Tibial artery (tissue), 4 donors: ENCODE data around the gene CD58.

ENCODE experiments used
- DNase-seq, 2 donors: peaks; one replicate each; pipeline ENCODE4 v3.0.0-alpha.2; 2019
- H3K27ac ChIP-seq, 2 donors: fragments of 200-600 bp; sonication (generic) in 1 of 2; 1 replicate in 1 of 2; 2 replicates in 1 of 2; pipeline ENCODE4 v1.5.1; 2018 to 2019; ENCODE audit warnings: mild to moderate bottlenecking in 1 of 2
- H3K27me3 ChIP-seq, 2 donors: fragments of 200-600 bp; sonication (generic) in 1 of 2; one replicate each; pipeline versions ENCODE4 v1.5.1 to v1.6.0; 2016 to 2019
- H3K36me3 ChIP-seq, 3 donors: fragments of 200-600 bp; sonication (generic) in 2 of 3; one replicate each; pipeline ENCODE4 v1.5.1; 2016 to 2019; ENCODE audit warnings: mild to moderate bottlenecking in 2 of 3
- H3K4me1 ChIP-seq, 4 donors: fragments of 200-600 bp; sonication (generic) in 2 of 4; 1 replicate in 3 of 4; 2 replicates in 1 of 4; pipeline ENCODE4 v1.5.1; 2016 to 2019
- H3K4me3 ChIP-seq, 2 donors: fragments of 200-600 bp; sonication (generic) in 1 of 2; 1 replicate in 1 of 2; 2 replicates in 1 of 2; pipeline ENCODE4 v1.5.1; 2018 to 2019; ENCODE audit warnings: mild to moderate bottlenecking in 2 of 2
- H3K9me3 ChIP-seq, 3 donors: fragments of 200-600 bp; sonication (generic) in 1 of 3; one replicate each; pipeline ENCODE4 v1.5.1; 2016 to 2019
- intact Hi-C: fragments of 100-400 bp; cut with DNase I; formaldehyde crosslinking; loops from one replicate; pipeline ENCODE4 v1.15.0; 2023; ENCODE audit warnings: low total_unique reads
- TF ChIP-seq, protein P1 (sequence below), 2 experiments: fragments of 200-600 bp in 1 of 2; fragments of 450-650 bp in 1 of 2; IDR thresholded peaks; one replicate each; pipeline ENCODE4 v1.5.1; 2017 to 2019; ENCODE audit warnings: antibody characterized with exemption in 2 of 2, mild to moderate bottlenecking in 1 of 2, moderate library complexity in 1 of 2

The CD58 gene

GRCh38 chr1:116554924-116555323 lies 15.9 kb downstream of the CD58 start:
- TF ChIP-seq, protein P1, sequence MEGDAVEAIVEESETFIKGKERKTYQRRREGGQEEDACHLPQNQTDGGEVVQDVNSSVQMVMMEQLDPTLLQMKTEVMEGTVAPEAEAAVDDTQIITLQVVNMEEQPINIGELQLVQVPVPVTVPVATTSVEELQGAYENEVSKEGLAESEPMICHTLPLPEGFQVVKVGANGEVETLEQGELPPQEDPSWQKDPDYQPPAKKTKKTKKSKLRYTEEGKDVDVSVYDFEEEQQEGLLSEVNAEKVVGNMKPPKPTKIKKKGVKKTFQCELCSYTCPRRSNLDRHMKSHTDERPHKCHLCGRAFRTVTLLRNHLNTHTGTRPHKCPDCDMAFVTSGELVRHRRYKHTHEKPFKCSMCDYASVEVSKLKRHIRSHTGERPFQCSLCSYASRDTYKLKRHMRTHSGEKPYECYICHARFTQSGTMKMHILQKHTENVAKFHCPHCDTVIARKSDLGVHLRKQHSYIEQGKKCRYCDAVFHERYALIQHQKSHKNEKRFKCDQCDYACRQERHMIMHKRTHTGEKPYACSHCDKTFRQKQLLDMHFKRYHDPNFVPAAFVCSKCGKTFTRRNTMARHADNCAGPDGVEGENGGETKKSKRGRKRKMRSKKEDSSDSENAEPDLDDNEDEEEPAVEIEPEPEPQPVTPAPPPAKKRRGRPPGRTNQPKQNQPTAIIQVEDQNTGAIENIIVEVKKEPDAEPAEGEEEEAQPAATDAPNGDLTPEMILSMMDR (IDR thresholded peaks at IDR 0.05) = no peak
- H3K9me3 ChIP-seq = no peaks in the 10 kb centered on the region
- H3K36me3 ChIP-seq = no peaks in the 10 kb centered on the region
- no peak for DNase-seq
- peaks cover 0 to 31% (median 8%) of the 10 kb centered on the region in 4 donors for H3K4me1 ChIP-seq
- intact Hi-C loops = no loop called here
- H3K4me3 ChIP-seq = no peak overlapping the region
- H3K27ac ChIP-seq = no peak overlapping the region
- no peaks in the 10 kb centered on the region for H3K27me3 ChIP-seq

- Histone ChIP-seq H3K27me3 (no peaks in the 10 kb centered on the region), H3K4me3 (no peak overlapping the region), H3K9me3 (no peaks in the 10 kb centered on the region), H3K27ac (no peak overlapping the region), H3K36me3 (no peaks in the 10 kb centered on the region), H3K4me1 (peaks cover 0 to 31% (median 8%) of the 10 kb centered on the region in 4 donors)
- TF ChIP-seq, protein P1 (IDR thresholded peaks at IDR 0.05) = no peak
- intact Hi-C loops = no loop called here
- DNase-seq = no peak
Measured at GRCh38 chr1:116553386-116554115, 17.3 kb downstream of the CD58 start.

GRCh38 chr1:116546354-116546977 lies 24.4 kb downstream of the CD58 start:
- Histone ChIP-seq H3K27me3 (no peaks in the 10 kb centered on the region), H3K36me3 (peaks cover 13 to 26% (median 25%) of the 10 kb centered on the region in 3 donors), H3K9me3 (no peaks in the 10 kb centered on the region), H3K4me1 (no peaks in the 10 kb centered on the region), H3K27ac (no peak overlapping the region), H3K4me3 (no peak overlapping the region)
- no peak for DNase-seq
- TF ChIP-seq, protein P1 (IDR thresholded peaks at IDR 0.05) = no peak
- intact Hi-C loops = no loop called here

DNA sequence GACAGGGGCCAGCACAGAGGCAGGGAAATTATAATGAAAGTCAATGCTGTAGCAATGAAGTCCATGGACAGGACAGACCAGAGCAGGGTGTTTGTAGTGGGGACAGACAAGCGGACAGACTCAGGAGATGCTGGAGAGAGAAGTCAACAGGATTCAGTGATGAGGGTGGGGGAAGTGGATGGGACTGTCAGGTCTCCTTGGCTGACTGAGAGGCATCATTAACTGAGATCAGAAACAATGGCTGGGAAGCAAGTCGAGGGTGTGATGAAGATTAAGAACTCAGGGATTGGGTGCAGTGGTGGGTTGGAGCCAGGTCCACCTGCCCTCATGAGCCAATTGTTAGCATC lies 25.5 kb downstream of the CD58 start:
- intact Hi-C loops = no loop called here
- no peaks in the 10 kb centered on the region for H3K9me3 ChIP-seq
- peaks cover 13 to 32% (median 27%) of the 10 kb centered on the region in 3 donors for H3K36me3 ChIP-seq
- no peak for DNase-seq
- no peaks in the 10 kb centered on the region for H3K4me1 ChIP-seq
- no peak overlapping the region for H3K27ac ChIP-seq
- H3K27me3 ChIP-seq = no peaks in the 10 kb centered on the region
- no peak overlapping the region for H3K4me3 ChIP-seq
- TF ChIP-seq, protein P1 (IDR thresholded peaks at IDR 0.05) = no peak

- Histone ChIP-seq H3K27me3 (no peaks in the 10 kb centered on the region), H3K4me3 (no peak overlapping the region), H3K9me3 (no peaks in the 10 kb centered on the region), H3K4me1 (no peaks in the 10 kb centered on the region), H3K36me3 (peaks cover 14 to 32% (median 28%) of the 10 kb centered on the region in 3 donors), H3K27ac (no peak overlapping the region)
- intact Hi-C loops = no loop called here
- TF ChIP-seq, protein P1 (IDR thresholded peaks at IDR 0.05) = no peak
- no peak for DNase-seq
Measured at GRCh38 chr1:116544588-116545358, 26.1 kb downstream of the CD58 start.
